HG02678 (cell line): ENCODE measurements around the gene ZNF800.

Experiments
- ATAC-seq: cut with Tn5 transposase; IDR thresholded peaks from one replicate; pipeline ENCODE4 v1.9.1; 2021; ENCODE audit warnings: mild to moderate bottlenecking, moderate library complexity; ENCODE audit not compliant: unreplicated experiment

ZNF800 gene

DNA sequence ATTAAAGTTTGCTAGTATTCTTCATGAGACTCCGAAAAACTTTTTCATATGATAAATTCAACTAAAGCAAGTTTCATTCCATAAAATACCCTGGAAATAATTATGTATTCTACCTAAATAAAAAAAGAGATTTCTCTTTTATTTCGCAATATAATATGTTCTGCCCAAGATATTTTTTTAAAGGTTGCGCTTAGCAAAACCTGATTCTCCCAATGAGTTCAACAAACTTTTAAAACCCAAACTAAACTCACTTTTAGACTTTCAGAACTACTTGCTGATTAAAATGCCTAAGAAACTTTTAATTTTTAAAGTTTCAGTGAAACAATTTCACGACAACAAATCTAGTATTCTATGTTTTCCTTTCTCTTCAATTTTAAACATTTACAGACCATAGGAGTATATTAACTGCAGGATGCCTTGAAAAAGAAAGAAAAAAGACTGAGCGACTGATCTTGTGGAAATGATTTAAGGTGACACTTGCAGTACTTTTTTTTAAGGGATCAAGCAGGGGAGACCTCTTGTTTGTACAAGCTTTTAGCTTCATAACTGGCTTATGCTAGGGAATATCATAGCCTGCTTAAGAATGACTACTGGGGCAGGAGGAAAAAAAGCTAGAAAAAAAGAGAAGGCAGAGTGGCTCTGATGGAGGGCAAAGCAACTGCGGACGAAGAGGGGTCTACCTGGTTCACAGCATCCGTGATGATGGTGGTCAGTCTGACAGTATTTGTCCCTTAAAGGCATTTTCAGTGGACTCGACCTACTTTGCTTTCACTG lies 1.5 kb downstream of the ZNF800 start:
- no peak for ATAC-seq

- no peak for ATAC-seq
Observed at GRCh38 chr7:127390186-127390816, 2.2 kb downstream of the ZNF800 start.

DNA sequence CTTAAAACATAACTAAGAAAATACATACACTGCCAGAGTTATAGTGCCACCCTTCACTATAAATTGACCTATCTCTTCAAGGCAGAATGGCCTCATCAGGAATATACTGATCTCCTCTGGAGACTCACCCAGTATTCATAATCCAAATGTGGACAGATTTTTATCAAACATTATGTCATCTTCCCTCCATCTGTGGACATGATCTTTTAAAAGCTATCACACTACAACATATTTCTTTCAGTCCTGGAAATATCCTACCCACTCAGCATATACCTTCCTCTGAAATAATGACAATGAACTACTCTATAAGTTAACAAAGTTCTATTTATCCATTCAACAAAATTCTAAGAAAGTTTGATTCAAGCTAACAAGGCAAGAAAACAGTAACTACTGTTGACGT lies 3.2 kb downstream of the ZNF800 start:
- no peak for ATAC-seq

DNA sequence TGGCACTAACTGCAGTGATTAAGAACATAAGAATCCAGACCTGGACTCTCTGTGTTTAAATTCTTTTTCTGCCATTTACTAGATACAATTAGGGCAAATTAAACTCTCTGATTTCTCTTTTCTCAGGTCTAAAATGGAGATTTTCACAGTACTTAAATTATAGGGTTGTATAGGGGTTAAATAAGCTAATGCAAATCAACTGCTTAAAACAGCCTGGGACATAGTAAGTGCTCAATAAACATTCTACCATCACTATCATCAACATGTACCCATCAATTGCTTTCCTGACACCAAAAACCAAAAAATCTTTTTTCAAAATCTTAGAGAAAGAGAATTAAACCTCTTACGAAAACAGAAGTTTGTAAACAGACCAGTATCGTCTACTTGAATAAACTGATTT lies 4.5 kb downstream of the ZNF800 start:
- no peak for ATAC-seq

GRCh38 chr7:127383123-127383835 lies 9.2 kb downstream of the ZNF800 start:
- ATAC-seq = no peak

- ATAC-seq = no peak
Observed at GRCh38 chr7:127382301-127383085, 10.0 kb downstream of the ZNF800 start.

- no peak for ATAC-seq
Observed at GRCh38 chr7:127380479-127380878, 12.0 kb downstream of the ZNF800 start.

- no peak for ATAC-seq
Observed at GRCh38 chr7:127379642-127380041, 12.9 kb downstream of the ZNF800 start.

DNA sequence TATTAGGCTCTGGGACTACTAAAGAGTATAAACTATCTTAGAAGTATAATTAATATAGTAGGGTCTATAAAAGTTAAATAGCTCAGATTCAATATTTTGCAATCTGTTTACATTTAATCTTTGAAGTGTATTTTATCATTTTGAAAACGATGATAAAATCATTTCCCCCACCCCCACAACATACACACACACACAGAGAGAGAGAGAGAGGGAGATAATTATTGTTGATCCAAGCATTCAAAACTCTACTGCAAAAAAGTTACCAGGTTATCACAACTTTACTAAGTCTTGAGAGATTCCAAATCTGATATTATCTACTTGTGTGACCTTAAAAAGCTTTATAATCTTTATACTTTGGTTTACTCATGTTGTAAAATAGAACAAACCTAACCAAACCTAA lies 14.0 kb downstream of the ZNF800 start:
- no peak for ATAC-seq

DNA sequence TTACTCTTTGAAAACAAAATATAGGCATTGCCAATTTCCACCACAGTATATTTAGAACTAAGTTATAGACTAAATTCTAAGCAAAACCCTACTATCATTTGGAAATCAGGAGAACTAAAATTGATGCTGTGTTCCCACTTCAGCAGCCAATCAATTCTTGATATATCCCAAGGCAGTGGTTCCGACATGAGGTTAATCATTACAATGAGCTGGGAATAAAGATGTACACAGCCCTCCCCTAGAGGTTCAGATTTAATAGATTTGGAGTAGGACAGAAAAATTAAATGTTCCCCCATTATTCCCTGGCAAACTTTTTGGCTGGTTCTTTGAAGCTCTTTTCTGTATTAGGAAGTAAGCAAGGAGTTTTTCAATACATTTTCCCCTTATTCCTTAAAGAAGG lies 15.1 kb downstream of the ZNF800 start:
- ATAC-seq = no peak

DNA sequence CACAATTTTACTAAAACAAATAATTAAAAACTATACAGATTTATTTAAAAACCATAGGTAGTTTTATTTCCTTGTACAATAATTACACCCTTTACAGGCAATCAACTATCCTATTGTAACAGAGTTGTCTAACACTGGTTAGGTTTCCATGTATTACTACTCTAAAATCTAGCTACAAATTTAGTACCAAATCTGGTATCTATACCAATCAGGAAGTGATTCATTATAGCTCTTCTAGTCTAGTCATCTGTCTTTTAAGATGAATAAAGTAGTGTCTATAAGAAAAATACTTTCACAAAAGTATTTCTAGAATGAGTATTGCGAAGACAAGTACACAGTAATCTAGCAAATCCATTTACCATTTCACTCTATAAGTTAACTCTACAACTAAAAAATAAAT lies 16.9 kb downstream of the ZNF800 start:
- ATAC-seq = no peak

GRCh38 chr7:127367679-127368078 lies 24.8 kb downstream of the ZNF800 start:
- ATAC-seq = no peak

- no peak for ATAC-seq
Observed at GRCh38 chr7:127366680-127367079, 25.8 kb downstream of the ZNF800 start.

GRCh38 chr7:127365957-127366315 lies 26.6 kb downstream of the ZNF800 start:
- no peak for ATAC-seq

DNA sequence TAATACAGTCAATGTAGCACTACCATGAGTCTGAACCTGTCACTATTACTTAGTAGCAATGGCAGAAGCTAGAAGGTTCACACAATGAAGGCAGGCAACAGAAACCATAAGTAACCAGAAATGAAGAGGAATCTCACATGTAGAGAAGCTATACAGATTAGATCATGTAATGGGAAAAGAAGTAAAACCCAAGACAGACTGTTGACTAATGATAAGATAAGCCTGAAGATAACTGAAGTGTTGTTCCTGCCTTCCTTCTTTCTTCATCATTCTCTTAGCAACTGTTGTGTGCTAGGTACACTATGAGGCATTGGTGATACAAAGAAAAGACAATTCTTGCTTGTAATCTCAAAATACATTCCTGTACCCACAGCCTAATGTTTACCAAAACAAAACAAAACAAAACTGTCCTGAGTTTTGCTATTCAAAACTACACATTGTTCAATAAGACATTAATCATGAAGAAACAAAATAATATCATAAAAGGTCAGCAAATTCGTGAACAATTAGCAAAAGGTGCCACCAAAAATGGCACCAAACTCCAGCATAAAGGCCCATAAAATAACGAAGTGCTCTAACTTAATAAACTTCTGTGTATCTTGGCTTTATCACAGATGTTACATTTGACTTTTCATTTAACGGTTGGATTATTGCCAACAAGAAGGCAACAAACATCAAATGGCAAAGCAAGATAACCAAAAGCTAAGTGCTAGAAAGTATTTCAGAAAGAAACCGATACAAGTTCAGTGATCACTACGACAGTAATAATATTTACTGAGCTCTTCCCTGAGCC lies 27.1 kb downstream of the ZNF800 start:
- ATAC-seq = no peak

DNA sequence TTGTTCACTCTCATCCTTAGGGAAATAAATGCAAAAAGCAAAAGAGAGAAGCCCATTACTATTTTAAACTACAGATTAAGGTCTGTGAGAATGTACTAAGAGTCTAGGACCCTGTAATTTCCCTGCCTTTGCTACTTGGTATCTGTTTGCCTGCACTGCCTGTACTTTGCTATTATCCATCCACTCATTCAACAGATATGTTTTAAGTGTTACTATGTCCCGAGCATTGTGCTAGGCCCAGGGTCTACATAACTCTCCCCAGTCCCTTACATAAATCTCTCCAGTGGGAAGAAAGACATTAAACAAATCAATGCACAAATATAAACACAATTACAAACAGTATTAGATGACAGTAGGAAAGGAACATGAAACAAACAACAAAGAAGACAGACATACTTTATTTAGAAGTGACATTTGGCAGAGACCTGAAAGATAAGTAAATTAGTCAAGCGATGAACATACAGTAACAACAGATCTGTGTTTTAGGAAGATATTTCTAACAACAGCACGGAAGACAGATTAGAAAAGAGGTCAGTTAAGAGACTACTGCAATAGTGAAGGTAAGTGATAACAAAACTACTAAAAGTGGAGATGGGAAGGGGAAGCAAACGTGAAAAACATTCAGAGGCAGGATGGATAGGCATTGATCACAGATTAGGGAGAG lies 30.0 kb downstream of the ZNF800 start:
- no peak for ATAC-seq

DNA sequence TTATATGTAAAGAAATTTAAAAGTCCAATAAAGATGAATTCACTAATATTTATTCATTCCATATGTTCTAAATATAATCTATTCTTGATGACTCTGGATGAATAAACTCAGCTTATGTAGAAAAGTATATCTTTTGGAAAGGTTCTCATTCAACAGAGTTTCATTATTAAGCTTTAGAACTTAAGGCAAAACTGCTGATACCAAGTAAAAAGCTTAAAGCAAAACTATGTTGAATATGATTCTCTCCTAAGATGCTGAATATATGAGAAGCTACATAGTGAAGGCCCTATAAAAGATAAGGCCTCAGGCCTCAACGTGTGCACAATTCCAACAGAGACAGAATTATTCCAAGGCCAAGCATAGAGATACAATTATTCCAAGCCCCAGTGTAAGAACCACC lies 30.8 kb downstream of the ZNF800 start:
- no peak for ATAC-seq

DNA sequence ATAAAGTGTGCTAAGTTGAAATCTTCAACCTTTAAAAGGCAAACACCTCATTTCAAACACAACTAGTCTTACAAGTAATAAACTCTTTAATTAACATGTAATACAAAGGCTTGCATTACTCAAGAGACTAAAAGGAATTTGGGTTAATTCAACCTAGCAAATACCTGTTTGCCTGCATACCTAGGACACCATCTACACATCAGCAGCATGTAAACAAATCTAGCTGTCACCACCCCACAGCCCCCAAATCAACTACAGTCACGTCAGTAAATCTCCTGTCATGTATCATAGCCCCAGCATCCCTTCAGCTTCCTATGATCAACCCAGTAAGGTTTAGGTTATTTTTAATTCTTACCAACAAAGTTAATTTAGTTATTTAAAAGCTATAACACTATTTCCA lies 33.5 kb downstream of the ZNF800 start:
- ATAC-seq = no peak

- no peak for ATAC-seq
Observed at GRCh38 chr7:127353897-127354296, 38.6 kb downstream of the ZNF800 start.

- ATAC-seq = no peak
Observed at GRCh38 chr7:127350586-127350985, 41.9 kb downstream of the ZNF800 start.
